Epithelial cell of proximal tubule (primary cell): Measurements from ENCODE around the gene TRIM9. TPM values are rescaled to one million over a fixed set of nuclear protein-coding genes. Genes with fewer than 3 reads are reported as not detected.

Experiments used
- DNase-seq: peaks from one replicate; pipeline ENCODE4 v3.0.0-alpha.2; 2011; ENCODE audit warnings: low read depth
- H3K4me3 ChIP-seq: 2 replicates; pipeline ENCODE4 v1.5.1; 2011; ENCODE audit warnings: low read depth, mild to moderate bottlenecking, low read length
- CTCF ChIP-seq: conservative IDR thresholded peaks from 2 replicates; pipeline ENCODE4 v1.5.1; 2012; ENCODE audit warnings: low read depth, mild to moderate bottlenecking, low read length
- total RNA-seq: library from RNA; depleted of rRNA; stranded (reverse); fragments of >200 nt; gene quantifications from 2 replicates; pipeline ENCODE4 v1.2.3, GENCODE V29; 2015

The TRIM9 gene
- 0.36 and 0.69 TPM in 2 replicates for total RNA-seq

GRCh38 chr14:51094901-51095853 lies at the start of gene TRIM9:
Gene TRIM9 (minus strand): TSS chr14:51095105. CDS start chr14:51094939, 166 bp downstream.
- TF ChIP-seq CTCF = no peak
- DNase-seq = peak; percentile 73
- H3K4me3 ChIP-seq = peak within 1 kb of the TSS; percentile 69

GRCh38 chr14:51140856-51141255 lies 46.0 kb upstream of the TRIM9 start:
- no peak for TF ChIP-seq CTCF
- DNase-seq = no peak
- no peak overlapping the region for H3K4me3 ChIP-seq

- H3K4me3 ChIP-seq = no peak overlapping the region
- no peak for DNase-seq
- no peak for TF ChIP-seq CTCF
These were observed 45.4 kb upstream of the TRIM9 start for GRCh38 chr14:51140338-51140737.

- no peak for TF ChIP-seq CTCF
- H3K4me3 ChIP-seq = no peak overlapping the region
- peak; percentile 35 for DNase-seq
These were observed 44.3 kb upstream of the TRIM9 start for GRCh38 chr14:51139121-51139681.

GRCh38 chr14:51138404-51139103 lies 43.6 kb upstream of the TRIM9 start:
- no peak for DNase-seq
- H3K4me3 ChIP-seq = no peak overlapping the region
- no peak for TF ChIP-seq CTCF

- DNase-seq = no peak
- no peak for TF ChIP-seq CTCF
These were observed 36.6 kb upstream of the TRIM9 start for GRCh38 chr14:51131516-51131915.

More at GRCh38 chr14:51131516-51131915, 36.6 kb upstream of the TRIM9 start:
- H3K4me3 ChIP-seq = no peak overlapping the region
